NCI-H1436 (cell line): ENCODE data around the gene PTGER3.

ENCODE experiments used
- DNase-seq: peaks from one replicate; lab custom pipeline; 2025; lab: John Stamatoyannopoulos, UW

Gene PTGER3

GRCh38 chr1:71047635-71048607 is at the start of gene PTGER3:
TSS of gene PTGER3 (minus strand) at chr1:71047816. CDS start at chr1:71047577, 239 bp downstream.
- peak; percentile 63 for DNase-seq

- DNase-seq, result no peak
These were observed 47.3 kb upstream of the PTGER3 start for GRCh38 chr1:71094913-71095312.

- peak; percentile 9 for DNase-seq
These were observed 46.3 kb upstream of the PTGER3 start for GRCh38 chr1:71093938-71094337.

GRCh38 chr1:71089536-71090270 is 42.1 kb upstream of the PTGER3 start:
- DNase-seq, result no peak

GRCh38 chr1:71088645-71089287 is 41.1 kb upstream of the PTGER3 start:
- no peak for DNase-seq

- DNase-seq, result no peak
These were observed 40.1 kb upstream of the PTGER3 start for GRCh38 chr1:71087713-71088112.

- no peak for DNase-seq
These were observed 39.4 kb upstream of the PTGER3 start for GRCh38 chr1:71087060-71087459.

- no peak for DNase-seq
These were observed 38.7 kb upstream of the PTGER3 start for GRCh38 chr1:71086331-71086730.

GRCh38 chr1:71083271-71083670 is 35.7 kb upstream of the PTGER3 start:
- no peak for DNase-seq

GRCh38 chr1:71081697-71082080 is 34.1 kb upstream of the PTGER3 start:
- no peak for DNase-seq

- peak; percentile 96 for DNase-seq
These were observed 33.4 kb upstream of the PTGER3 start, which contains the start of gene ZRANB2 for GRCh38 chr1:71080739-71081696. TSS of gene ZRANB2 (minus strand) at chr1:71081035. CDS start at chr1:71080995, 40 bp downstream.

- no peak for DNase-seq
These were observed 32.7 kb upstream of the PTGER3 start for GRCh38 chr1:71080230-71080738.

- no peak for DNase-seq
These were observed 27.1 kb upstream of the PTGER3 start for GRCh38 chr1:71074681-71075080.

- DNase-seq, result no peak
These were observed 24.7 kb upstream of the PTGER3 start for GRCh38 chr1:71072273-71072672.

- DNase-seq, result no peak
These were observed 24.1 kb upstream of the PTGER3 start for GRCh38 chr1:71071720-71072119.

GRCh38 chr1:71068325-71069240 is 21.0 kb upstream of the PTGER3 start:
- DNase-seq, result no peak

- DNase-seq, result no peak
These were observed 7.2 kb upstream of the PTGER3 start for GRCh38 chr1:71054791-71055190.

GRCh38 chr1:71054281-71054731 is 6.7 kb upstream of the PTGER3 start:
- no peak for DNase-seq

- no peak for DNase-seq
These were observed 6.1 kb upstream of the PTGER3 start for GRCh38 chr1:71053758-71054157.

- DNase-seq, result no peak
These were observed 5.5 kb upstream of the PTGER3 start for GRCh38 chr1:71053146-71053545.
